ENCODE results near the gene UBAC2.

UBAC2 gene

DNA sequence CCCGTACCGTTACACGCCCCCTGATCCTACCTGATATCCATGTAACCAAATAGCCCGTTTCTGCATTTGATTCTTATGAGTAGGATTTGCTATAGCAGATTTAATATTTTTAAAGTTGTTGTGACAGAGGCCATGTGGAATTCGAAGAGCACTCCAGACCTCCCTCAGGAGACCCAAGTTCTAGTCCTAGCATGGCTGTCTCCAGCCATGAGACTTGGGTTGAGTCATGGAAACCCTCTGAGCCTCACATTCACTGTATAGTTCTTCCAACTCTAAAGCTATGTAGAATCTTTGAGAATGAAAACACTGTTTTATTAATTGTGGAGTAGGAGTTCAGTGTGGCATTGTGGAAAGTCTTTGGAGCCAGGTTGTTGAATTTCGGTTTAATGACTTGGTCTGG, 114.5 kb downstream of the UBAC2 start:
- DNase-seq: no peak

DNA sequence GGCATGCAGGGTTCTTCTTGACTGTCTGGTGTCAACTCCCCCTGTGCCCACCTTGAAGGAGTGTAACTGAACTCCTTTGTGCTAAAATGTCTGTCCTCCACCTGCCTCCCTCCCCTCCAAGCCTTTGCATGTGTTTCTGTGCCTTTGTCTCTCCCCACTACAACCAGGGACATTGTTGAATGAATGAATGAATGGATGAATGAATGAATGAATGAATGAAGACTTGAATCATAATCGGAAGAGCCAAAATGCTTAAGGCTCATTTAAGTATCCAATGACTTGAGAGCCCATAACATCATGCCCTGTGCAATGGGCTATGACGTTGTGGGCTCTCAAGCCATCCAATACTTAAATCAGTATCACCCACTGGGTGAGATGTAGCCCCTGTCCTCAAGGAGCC, 115.6 kb downstream of the UBAC2 start:
- DNase-seq: no peak

DNA sequence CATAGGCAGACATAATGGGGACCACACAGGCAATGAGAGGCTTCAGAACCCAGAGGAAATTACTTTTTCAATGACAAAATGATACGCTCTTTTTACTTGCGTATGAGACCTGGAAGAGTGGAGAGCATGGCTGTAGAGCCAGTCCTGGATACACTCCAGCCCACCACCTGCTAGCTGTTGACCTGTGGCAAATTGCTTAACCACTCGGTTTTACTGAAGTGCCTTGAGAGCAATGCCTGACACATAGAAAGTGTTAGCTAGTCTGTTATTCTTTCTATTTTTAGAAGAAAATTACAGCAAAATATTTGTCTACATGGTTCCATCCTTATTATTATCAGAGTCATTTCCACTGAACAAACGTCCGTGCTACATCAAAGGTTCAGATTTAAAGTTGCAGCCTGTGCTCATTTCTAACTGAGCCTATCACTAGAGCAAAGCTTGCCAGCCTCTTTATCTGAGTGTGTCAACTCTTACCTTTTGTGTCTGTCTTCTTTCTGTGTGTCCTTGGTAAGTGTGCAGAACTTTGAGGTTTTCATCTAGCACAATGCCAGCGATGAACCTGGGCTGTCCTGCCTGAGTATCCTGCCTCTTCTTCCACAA, 116.1 kb downstream of the UBAC2 start:
- DNase-seq: no peak

DNA sequence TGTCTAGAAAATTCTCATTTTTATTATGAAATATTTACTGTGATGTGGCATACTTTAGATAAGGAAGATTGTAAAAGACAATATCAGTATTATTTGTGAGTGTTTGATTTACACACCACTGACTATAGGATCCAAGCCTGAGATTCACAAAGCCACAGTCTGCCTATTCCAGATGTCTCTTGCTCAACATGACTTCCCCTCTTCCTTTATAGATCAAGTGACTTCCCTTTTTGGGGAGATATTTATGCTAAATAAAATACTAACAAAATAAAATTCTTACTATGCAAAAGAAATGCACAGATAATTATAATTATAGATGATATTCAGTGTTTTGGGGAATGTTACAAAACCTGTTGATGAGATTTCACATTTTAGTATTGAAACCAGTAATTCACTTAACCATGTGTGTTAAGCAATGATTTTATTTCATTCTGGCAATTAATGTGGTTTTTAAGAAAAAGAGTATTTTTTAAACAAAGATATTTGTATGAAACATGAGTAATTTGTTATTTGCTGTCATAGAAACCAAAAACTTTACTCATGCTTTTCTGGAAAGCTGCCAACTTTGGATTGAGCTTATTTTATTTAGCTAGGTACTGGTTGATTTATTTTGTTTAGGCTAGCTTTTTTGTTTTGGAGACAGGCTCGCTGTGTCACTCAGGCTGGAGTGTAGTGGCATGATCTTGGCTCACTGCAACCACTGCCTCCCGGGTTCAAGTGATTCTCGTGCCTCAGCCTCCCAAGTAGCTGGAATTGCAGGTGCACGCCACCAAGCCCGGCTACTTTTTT, 120.2 kb downstream of the UBAC2 start:
- no peak for DNase-seq

DNA sequence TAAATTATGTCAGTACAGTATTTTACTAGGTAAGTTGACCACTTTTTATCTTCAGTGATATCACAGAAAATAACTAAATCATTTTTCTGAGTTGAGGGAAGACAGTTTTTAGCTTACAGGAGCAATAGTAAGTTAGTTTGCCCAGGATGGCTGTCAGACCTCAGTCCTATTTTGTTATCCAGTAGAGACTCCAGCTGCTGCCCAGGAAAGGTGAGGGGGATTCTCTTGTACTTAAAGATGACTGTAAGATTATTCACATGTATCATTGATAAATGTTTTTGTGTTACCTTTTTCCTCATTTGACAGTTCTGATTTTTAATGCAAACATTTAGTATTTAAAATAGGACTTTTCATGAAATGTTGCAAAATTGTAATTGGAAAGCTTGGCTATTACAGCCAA, 121.1 kb downstream of the UBAC2 start:
- DNase-seq: no peak

DNA sequence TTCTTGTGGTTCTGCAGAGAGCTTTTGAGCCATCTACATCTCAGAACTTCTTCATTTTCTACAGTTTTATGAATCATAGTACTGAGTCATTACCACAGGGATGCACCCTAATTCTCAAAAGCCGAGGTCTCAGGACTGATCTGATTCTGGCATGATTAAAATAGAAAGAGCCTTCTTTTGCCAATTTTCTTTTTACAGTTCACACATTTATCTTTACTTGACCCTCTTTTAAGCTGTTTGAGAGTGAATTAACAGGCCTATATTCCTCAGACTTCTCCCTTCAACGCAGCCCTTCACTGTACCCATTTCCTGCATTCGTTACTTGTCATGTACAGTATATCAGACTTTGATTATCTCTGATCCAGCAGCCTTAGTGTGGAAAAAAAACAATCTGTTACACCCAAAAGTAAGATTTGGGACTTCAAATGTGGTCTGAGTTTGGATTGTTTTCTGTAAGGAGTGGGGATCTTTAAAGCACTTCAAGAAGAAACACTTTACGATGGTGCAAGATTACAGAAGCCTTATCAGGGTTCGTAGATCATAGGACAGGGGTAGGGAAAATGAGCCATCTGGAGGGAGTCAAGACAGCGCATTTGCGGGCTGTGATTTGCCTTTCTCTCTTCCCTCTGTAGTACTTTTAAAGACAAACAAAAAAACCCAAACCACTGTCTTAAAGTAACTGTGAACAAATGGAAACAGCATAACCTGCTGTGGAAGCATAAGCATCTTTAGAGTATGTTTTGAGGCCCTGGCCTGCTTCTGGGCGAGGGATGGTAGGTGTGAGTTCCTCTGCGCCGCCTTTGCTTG, 121.8 kb downstream of the UBAC2 start:
- DNase-seq: peak; percentile 65

DNA sequence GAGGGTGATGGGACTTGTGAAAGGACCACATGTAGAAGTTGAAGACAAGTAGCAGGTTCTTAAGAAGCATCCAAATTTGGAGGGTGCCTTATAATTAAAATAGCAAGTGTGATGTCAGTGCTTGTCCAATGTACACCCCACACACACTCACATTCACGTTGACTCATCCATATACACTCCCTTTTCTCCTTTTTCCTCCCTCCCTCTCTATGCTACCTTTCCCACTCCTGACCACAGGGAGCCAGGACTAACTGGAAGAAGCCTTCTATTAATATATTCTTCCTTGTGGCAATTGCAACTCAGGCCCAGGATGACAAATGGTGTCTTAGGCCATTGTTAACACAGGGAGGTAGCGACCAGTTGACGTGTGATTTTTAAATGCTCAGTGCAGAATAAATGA, 122.8 kb downstream of the UBAC2 start:
- DNase-seq: no peak

DNA sequence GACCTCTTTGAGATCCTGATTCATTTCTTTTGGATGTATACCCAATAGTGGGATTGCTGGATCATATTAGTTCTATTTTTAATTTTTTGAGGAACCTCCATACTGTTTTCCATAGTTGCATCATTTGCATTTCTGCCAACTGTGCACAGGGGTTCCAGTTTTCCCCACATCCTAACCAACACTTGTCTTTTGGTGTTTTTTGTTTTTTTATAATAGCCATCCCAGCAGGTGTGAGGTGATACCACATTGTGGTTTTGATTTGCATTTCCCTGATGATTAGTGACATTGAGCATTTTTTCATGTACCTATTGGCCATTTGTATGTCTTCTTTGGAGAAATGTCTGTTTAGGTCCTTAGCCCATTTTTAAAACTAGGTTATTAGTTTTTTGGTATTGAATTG, 125.4 kb downstream of the UBAC2 start:
- DNase-seq: no peak

DNA sequence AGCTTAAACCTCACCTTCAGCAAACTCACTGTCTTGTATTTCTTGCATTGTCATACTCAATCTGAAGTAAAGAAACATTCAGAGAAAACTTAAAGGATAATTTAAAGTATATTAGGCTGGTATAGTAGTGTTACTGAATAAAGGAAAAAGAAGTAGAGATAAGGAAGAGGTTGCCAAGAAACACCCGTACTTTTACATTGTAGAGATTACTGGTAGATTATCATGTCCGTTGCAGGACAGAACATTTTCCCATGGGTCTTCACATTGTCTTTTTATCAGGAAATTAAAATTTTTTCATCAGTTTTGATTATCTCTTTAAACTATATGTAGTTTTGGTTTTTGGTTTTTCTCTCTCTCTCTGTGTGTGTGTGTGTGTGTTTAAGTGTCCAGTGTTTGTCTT, 126.5 kb downstream of the UBAC2 start:
- DNase-seq: no peak

DNA sequence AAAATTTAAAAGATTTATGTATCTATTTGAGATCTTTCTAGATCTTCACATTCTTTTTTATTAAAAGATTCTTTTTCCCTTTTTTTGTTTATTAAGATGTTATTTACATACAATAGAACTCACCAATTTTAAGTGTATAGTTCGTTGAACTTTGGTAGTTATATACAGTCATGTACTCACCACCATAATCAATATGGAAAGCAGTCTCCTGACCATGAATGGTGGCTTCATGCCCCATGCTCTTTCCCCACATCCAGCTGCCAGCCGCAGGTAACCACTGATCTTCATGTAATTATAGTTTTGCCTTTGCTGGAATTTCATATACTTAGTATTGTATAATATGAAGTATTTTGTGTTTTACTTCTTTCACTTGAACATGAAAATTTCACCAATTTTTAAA, 127.1 kb downstream of the UBAC2 start:
- DNase-seq: no peak

DNA sequence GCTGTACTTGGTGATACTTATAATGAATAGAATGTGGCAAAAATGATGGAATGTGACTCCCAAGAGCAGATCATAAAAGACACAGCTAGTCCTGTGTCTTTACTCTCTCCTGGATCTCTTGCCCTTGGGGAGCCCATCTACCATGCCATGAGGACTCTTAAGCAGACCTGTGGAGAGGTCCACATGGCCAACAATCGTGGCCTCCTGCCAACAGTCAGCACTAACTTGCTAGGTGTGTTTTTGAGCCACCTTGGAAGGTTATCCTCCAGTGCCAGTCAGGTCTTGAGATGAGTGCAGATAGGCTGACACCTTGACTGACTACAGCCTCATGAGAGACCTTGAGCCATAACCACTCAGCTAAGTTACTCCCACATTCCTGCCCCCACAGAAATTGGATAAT, 128.8 kb downstream of the UBAC2 start:
- DNase-seq: no peak

DNA sequence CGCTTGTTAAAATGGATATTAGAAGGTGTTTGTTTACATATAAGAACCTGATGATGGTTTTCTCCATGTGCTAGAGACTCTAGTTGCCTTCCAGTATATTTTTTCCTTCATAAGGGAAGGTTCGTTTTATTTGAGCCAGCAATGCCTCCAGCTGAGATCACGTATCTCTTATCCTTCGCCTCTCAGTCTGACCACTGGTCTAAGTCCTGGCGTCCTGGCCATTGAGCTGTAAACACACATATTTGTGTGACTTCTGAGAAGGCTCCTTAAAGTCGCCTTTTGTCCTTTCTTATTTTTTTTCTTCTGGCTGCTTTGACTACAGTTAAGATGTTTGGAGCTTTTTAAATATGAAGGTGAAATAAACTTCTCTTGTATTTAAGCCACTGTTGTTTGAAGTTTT, 130.3 kb downstream of the UBAC2 start:
- DNase-seq: no peak

DNA sequence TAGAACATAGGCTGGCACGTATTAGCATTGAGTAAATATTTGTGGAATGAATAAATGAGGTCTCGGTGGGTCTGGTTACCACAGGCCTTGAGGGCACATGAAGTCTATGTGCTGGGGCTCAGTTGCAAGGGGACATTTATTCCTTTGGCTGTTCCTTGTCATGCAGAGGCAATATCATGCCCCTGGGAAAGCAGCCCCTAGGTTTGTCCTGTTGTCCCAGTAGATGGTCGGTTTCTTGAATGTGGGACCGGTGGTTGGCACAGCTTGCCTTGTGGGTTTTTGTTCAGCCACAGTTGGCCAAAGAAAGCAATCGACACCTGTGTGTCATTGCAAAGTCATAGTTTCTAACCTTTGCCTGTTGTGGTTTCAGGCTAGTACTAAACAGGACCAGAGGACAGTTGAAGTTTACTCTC, 131.2 kb downstream of the UBAC2 start:
- DNase-seq: no peak

DNA sequence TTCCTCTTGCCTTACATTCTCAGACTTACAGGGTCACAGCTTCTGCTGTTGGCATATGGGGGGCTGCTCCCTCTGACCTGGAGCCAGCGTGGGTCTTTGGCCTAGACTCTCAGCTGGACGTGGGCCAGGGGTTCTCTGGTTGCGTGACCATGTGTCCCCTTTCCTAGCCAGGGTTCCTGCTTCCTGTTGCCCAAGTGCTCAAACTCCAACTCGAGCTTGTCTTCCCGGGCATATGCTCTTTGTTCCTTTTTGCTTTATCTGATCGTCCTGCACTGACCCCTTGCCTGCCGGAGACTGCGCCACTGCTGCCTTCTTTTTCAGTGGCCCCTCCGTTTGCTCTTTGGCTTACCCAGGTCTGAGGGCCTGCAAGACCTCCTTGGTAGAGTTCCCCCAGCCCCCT, 131.8 kb downstream of the UBAC2 start:
- DNase-seq: no peak

DNA sequence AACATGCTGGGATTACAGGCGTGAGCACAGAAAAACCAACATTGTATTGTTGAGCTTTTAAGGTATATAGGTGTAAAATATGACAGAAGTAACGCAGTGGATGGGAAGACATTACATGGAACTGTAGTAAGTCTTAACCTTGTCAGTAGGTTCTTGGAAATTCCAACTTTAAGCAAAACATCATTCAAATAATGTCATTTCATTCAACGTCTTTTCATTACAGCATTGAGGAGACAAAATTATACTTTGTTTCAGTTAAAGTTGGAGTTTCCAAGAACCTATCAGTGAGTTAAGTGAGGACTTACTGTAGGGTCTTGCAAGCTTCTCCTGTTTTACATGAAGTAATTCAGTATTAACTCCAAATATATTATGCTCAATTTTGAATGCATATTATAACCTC, 133.6 kb downstream of the UBAC2 start:
- no peak for DNase-seq

DNA sequence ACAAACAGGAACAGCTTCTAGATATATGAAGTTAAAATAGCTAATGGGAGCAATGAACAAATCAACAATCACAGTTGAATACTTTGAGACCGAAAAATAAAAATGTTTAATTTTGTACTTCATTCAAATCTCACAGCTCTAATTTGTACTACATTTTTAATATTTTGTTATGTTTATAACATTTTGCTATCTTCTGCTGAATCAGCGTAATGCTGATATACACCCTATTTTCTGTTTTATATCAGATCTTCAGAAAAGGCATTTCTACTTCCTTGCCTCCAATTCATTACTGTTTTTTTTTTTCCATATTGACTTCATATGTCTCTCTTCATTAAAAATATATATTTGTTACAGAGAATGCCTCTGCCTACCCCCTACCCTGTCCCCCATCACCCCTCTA, 134.4 kb downstream of the UBAC2 start:
- DNase-seq: no peak

DNA sequence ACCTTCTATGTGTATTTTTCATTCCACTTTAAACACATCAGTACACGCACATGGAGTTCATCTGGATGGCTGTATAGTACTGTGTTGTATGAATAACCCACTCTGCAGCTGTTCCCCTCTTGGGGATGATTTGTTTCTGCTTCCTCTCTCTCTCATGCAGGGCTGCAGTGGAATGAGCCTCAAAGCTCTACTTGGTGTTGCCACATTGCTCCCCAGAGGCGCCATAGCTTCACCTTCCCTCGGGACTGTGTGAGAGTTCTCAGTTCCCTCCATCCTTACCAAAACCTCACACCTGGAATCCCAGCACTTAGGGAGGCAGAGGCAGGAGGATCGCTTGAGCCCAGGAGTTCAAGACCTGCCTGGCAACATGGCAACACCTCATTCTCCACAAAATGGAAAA, 134.9 kb downstream of the UBAC2 start:
- DNase-seq: no peak

DNA sequence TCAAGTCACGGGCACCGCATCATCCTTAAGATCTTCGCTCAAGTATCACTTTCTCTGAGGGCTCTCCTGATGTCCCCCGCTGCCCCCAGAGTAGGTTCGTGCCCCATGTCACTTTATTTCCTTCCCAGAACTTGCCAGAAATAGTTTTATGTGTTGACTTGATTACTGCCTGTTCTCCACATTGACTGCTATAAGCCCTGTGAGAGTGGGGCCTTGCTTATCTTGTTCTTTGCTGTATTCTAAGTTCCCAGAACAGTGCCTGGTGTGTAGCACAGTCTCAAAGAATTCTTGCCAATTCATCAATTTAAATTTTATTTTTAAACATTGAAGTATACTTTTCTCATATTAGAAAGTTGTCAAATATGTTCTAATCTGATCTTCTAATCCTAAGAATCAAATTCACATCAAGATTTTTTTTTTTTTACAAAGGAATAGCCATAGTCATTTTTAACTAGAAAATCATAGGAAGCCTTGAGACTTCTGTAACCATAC, 138.6 kb downstream of the UBAC2 start:
- no peak for DNase-seq

DNA sequence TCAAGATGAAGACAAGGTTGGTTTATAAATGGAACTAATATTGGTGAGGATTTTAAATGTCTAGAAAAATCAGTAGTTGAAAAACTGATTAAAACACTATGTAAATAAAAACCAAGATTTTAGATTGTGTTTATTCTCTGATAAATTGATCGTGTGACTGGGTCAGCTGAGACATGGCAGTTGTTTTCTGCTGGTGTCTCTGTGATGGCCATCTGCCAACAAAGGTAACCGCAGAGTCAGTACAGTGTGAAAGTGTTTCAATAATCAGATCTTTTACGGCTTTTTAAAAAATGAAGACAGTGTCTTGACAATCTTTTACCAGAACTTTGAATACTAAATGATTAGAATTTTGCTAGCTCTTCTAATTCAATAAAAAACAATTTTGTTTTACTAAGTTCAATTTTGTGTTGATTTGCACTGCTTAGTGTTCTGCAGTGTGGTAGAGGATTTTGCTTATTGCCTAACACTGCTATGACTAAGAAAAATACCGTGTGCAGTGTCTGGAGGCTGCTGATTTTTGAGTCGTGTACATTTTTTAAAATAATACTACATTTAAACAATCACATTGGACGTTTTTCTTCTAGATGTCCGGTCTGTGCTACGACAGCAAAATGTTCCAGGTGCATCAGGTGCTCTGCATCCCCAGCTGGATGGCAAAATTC, 139.2 kb downstream of the UBAC2 start:
- DNase-seq: peak; percentile 56

DNA sequence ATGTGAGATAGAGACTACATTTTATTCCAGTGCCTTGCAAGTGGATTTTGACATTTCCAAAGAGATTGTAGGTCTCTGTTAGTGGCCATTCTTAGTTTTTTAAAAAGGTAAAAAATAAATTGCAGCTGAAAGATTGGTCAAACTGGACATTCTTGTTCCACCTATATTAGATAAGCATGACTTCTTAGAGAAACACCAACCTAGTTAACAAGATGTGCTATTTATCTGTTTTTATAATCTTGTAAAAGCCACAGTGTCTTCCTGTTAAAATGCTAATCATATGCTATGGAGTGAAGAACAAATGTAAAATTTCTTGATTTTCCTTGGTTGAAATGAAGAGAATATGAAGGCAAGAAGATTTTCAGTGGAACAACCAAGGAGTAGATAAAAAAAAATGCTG, 140.0 kb downstream of the UBAC2 start:
- DNase-seq: no peak

DNA sequence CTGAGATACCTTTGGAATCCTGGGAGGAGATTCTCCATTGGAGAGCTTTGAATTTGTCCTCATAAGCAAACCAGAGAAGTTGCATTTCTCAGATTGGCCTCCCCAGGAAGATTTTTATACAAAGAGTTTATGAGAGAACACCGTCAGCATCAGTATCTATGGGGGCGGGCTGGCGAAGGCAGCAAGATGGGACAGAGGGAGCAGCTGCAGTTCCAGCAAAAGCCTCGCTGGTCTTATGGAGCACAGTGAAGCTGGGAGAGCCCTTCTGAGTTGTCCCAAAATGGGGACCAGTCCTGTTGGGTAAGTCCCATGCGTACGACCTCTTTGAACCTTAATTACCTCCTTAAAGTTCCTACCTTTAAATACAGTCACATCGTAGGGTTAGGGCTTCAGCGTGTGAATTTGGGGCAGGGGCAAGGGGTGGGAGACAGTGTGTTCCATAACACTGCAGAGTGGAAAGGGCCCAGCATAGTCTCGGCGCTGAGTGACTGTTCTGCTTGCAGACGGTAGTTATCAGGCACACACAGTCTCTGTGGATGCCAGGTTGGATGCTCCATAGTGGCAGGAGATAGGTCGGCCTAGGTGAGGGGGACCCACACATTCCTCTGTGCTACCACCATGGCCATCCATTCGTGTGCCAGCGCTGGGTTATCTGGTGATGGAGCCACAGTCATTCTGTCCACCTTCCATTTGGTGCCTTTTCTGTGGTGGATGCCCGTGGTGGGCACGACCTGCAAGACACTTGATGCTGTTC, 141.5 kb downstream of the UBAC2 start:
- no peak for DNase-seq

DNA sequence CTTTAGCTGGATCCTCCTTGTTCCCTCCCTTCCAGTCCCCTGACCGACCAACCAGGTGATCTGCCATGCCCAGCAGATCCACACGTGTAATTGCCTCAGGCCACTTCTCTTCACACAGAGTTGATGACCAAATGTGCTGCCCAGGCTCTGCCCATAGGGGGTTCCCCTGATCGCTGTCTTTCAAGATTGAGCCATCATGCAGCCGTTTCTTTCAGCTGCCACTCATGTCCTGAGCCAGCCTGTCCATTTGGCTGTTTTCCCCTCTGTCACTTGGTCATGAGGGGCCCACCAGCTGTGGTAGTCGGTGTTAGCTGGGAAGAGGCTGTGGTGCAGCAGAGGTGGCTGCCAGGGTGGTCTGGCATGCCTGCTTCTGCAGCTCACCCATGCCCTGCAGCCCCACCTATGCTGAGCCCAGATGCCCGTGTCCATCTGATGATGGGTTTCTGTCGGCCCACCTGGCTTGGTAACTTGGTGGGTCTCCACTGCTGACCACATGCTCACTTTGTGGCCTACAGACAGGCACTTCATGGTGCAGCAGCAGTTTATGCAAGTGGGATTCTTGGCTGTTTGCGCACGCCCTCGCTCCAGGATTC, 142.2 kb downstream of the UBAC2 start:
- no peak for DNase-seq
